ENCODE data around the gene YEATS4.

Gene YEATS4

GRCh38 chr12:69397978-69398377 lies 38.4 kb downstream of the YEATS4 start:
- Histone ChIP-seq H4K8ac (ENCODE audit: low read depth, low read length) (no peak overlapping the region), H3K9me3 (replicated peaks in 1 of 2; ENCODE audit: control insufficient read depth in 2 of 2, insufficient read depth in 1 of 2, low read depth in 1 of 2, low read length in 2 of 2) (peaks cover 2 to 16% of the 10 kb centered on the region in 2 donors), H2BK120ac (ENCODE audit: low read depth, low read length) (no peak overlapping the region), H3K27ac (replicated peaks; ENCODE audit: low read length) (no peak overlapping the region), H3K9ac (ENCODE audit: low read depth, low read length, poor library complexity) (no peak overlapping the region), H3K4me2 (ENCODE audit: insufficient read depth, low read length, poor library complexity, severe bottlenecking) (no peak overlapping the region), H3K18ac (ENCODE audit: low read length) (no peak overlapping the region), H2AFZ (ENCODE audit: low read length) (no peak overlapping the region), H3K27me3 (ENCODE audit: control insufficient read depth in 3 of 3, insufficient read depth in 3 of 3, low read depth in 1 of 3, low read length in 3 of 3) (no peaks in the 10 kb centered on the region), H2AK5ac (ENCODE audit: low read depth, low read length) (no peak overlapping the region), H2BK5ac (ENCODE audit: low read length) (no peak overlapping the region), H2BK12ac (ENCODE audit: low read length) (no peak overlapping the region), H3K23ac (ENCODE audit: low read depth, low read length, poor library complexity) (no peak overlapping the region), H3K4ac (ENCODE audit: low read length) (no peak overlapping the region), H3K14ac (ENCODE audit: low read length) (no peak overlapping the region), H4K91ac (ENCODE audit: low read depth, low read length, poor library complexity) (no peak overlapping the region), H3K4me3 (ENCODE audit: low read length in 2 of 2) (no peak overlapping the region), H3K36me3 (replicated peaks in 1 of 2; ENCODE audit: control insufficient read depth in 2 of 2, insufficient read depth in 2 of 2, low read length in 2 of 2) (peaks cover 0 to 15% of the 10 kb centered on the region in 2 donors), H3K79me1 (ENCODE audit: low read depth, low read length) (no peaks in the 10 kb centered on the region), H3K4me1 (ENCODE audit: control insufficient read depth in 2 of 2, insufficient read depth in 1 of 2, low read depth in 1 of 2, low read length in 2 of 2) (no peaks in the 10 kb centered on the region), H2BK15ac (ENCODE audit: low read length) (no peak overlapping the region)
- no CpG with 5 or more reads among the region's 3 CpGs for WGBS, 2 donors (ENCODE audit: extremely low coverage in 2 of 2, insufficient read length in 2 of 2, insufficient replicate concordance in 1 of 2)
- no peak for DNase-seq (ENCODE audit: low spot score)

- no peak overlapping the region for H2BK12ac ChIP-seq (ENCODE audit: low read length)
- WGBS, 2 donors (ENCODE audit: extremely low coverage in 2 of 2, insufficient read length in 2 of 2, insufficient replicate concordance in 1 of 2), result no CpG with 5 or more reads among the region's 4 CpGs
- H3K27ac ChIP-seq (replicated peaks; ENCODE audit: low read length), result no peak overlapping the region
- no peak overlapping the region for H2BK120ac ChIP-seq (ENCODE audit: low read depth, low read length)
- DNase-seq (ENCODE audit: low spot score), result no peak
- H3K4ac ChIP-seq (ENCODE audit: low read length), result no peak overlapping the region
- no peak overlapping the region for H3K23ac ChIP-seq (ENCODE audit: low read depth, low read length, poor library complexity)
- no peak overlapping the region for H4K8ac ChIP-seq (ENCODE audit: low read depth, low read length)
- H3K9ac ChIP-seq (ENCODE audit: low read depth, low read length, poor library complexity), result no peak overlapping the region
- H3K4me1 ChIP-seq (ENCODE audit: control insufficient read depth in 2 of 2, insufficient read depth in 1 of 2, low read depth in 1 of 2, low read length in 2 of 2), result no peaks in the 10 kb centered on the region
- H4K91ac ChIP-seq (ENCODE audit: low read depth, low read length, poor library complexity), result no peak overlapping the region
- H3K27me3 ChIP-seq (ENCODE audit: control insufficient read depth in 3 of 3, insufficient read depth in 3 of 3, low read depth in 1 of 3, low read length in 3 of 3), result no peaks in the 10 kb centered on the region
- peaks cover 0 to 7% of the 10 kb centered on the region in 2 donors for H3K36me3 ChIP-seq (replicated peaks in 1 of 2; ENCODE audit: control insufficient read depth in 2 of 2, insufficient read depth in 2 of 2, low read length in 2 of 2)
- H3K18ac ChIP-seq (ENCODE audit: low read length), result no peak overlapping the region
- H2BK15ac ChIP-seq (ENCODE audit: low read length), result no peak overlapping the region
- peaks cover 0 to 8% of the 10 kb centered on the region in 2 donors for H3K9me3 ChIP-seq (replicated peaks in 1 of 2; ENCODE audit: control insufficient read depth in 2 of 2, insufficient read depth in 1 of 2, low read depth in 1 of 2, low read length in 2 of 2)
- no peak overlapping the region for H3K4me2 ChIP-seq (ENCODE audit: insufficient read depth, low read length, poor library complexity, severe bottlenecking)
- no peak overlapping the region for H2AK5ac ChIP-seq (ENCODE audit: low read depth, low read length)
- H2BK5ac ChIP-seq (ENCODE audit: low read length), result no peak overlapping the region
- no peak overlapping the region for H3K14ac ChIP-seq (ENCODE audit: low read length)
- no peak overlapping the region for H3K4me3 ChIP-seq (ENCODE audit: low read length in 2 of 2)
- no peak overlapping the region for H2AFZ ChIP-seq (ENCODE audit: low read length)
- no peaks in the 10 kb centered on the region for H3K79me1 ChIP-seq (ENCODE audit: low read depth, low read length)
Observed at GRCh38 chr12:69401940-69402339, 42.4 kb downstream of the YEATS4 start.

- Histone ChIP-seq H2BK5ac (ENCODE audit: low read length) (no peak overlapping the region), H3K27me3 (ENCODE audit: control insufficient read depth in 3 of 3, insufficient read depth in 3 of 3, low read depth in 1 of 3, low read length in 3 of 3) (no peaks in the 10 kb centered on the region), H4K91ac (ENCODE audit: low read depth, low read length, poor library complexity) (no peak overlapping the region), H4K8ac (ENCODE audit: low read depth, low read length) (no peak overlapping the region), H2AFZ (ENCODE audit: low read length) (no peak overlapping the region), H2BK15ac (ENCODE audit: low read length) (no peak overlapping the region), H3K4me1 (ENCODE audit: control insufficient read depth in 2 of 2, insufficient read depth in 1 of 2, low read depth in 1 of 2, low read length in 2 of 2) (no peaks in the 10 kb centered on the region), H3K79me1 (ENCODE audit: low read depth, low read length) (no peaks in the 10 kb centered on the region), H2BK120ac (ENCODE audit: low read depth, low read length) (no peak overlapping the region), H3K9me3 (replicated peaks in 1 of 2; ENCODE audit: control insufficient read depth in 2 of 2, insufficient read depth in 1 of 2, low read depth in 1 of 2, low read length in 2 of 2) (no peaks in the 10 kb centered on the region), H2AK5ac (ENCODE audit: low read depth, low read length) (no peak overlapping the region), H3K4me2 (ENCODE audit: insufficient read depth, low read length, poor library complexity, severe bottlenecking) (no peak overlapping the region), H3K14ac (ENCODE audit: low read length) (no peak overlapping the region), H3K9ac (ENCODE audit: low read depth, low read length, poor library complexity) (no peak overlapping the region), H3K4me3 (ENCODE audit: low read length in 2 of 2) (no peak overlapping the region), H3K36me3 (replicated peaks in 1 of 2; ENCODE audit: control insufficient read depth in 2 of 2, insufficient read depth in 2 of 2, low read length in 2 of 2) (peaks cover 0 to 3% of the 10 kb centered on the region in 2 donors), H3K27ac (replicated peaks; ENCODE audit: low read length) (no peak overlapping the region), H3K4ac (ENCODE audit: low read length) (no peak overlapping the region), H3K23ac (ENCODE audit: low read depth, low read length, poor library complexity) (no peak overlapping the region), H3K18ac (ENCODE audit: low read length) (no peak overlapping the region), H2BK12ac (ENCODE audit: low read length) (no peak overlapping the region)
- no peak for DNase-seq (ENCODE audit: low spot score)
- no CpG with 5 or more reads among the region's 7 CpGs for WGBS, 2 donors (ENCODE audit: extremely low coverage in 2 of 2, insufficient read length in 2 of 2, insufficient replicate concordance in 1 of 2)
Observed at GRCh38 chr12:69404851-69405565, 45.5 kb downstream of the YEATS4 start.

GRCh38 chr12:69405566-69405865 lies 46.0 kb downstream of the YEATS4 start:
- no peak overlapping the region for H2AK5ac ChIP-seq (ENCODE audit: low read depth, low read length)
- H4K8ac ChIP-seq (ENCODE audit: low read depth, low read length), result no peak overlapping the region
- H2BK15ac ChIP-seq (ENCODE audit: low read length), result no peak overlapping the region
- H3K23ac ChIP-seq (ENCODE audit: low read depth, low read length, poor library complexity), result no peak overlapping the region
- no peak overlapping the region for H2BK5ac ChIP-seq (ENCODE audit: low read length)
- no peak overlapping the region for H3K18ac ChIP-seq (ENCODE audit: low read length)
- no peak overlapping the region for H2AFZ ChIP-seq (ENCODE audit: low read length)
- H3K27me3 ChIP-seq (ENCODE audit: control insufficient read depth in 3 of 3, insufficient read depth in 3 of 3, low read depth in 1 of 3, low read length in 3 of 3), result no peaks in the 10 kb centered on the region
- H2BK12ac ChIP-seq (ENCODE audit: low read length), result no peak overlapping the region
- no peak overlapping the region for H2BK120ac ChIP-seq (ENCODE audit: low read depth, low read length)
- no peak for DNase-seq (ENCODE audit: low spot score)
- no peaks in the 10 kb centered on the region for H3K4me1 ChIP-seq (ENCODE audit: control insufficient read depth in 2 of 2, insufficient read depth in 1 of 2, low read depth in 1 of 2, low read length in 2 of 2)
- no peak overlapping the region for H3K4me2 ChIP-seq (ENCODE audit: insufficient read depth, low read length, poor library complexity, severe bottlenecking)
- H3K9ac ChIP-seq (ENCODE audit: low read depth, low read length, poor library complexity), result no peak overlapping the region
- no CpG with 5 or more reads among the region's 4 CpGs for whole genome bisulfite sequencing, 2 donors (ENCODE audit: extremely low coverage in 2 of 2, insufficient read length in 2 of 2, insufficient replicate concordance in 1 of 2)
- H3K9me3 ChIP-seq (replicated peaks in 1 of 2; ENCODE audit: control insufficient read depth in 2 of 2, insufficient read depth in 1 of 2, low read depth in 1 of 2, low read length in 2 of 2), result no peaks in the 10 kb centered on the region
- H3K79me1 ChIP-seq (ENCODE audit: low read depth, low read length), result no peaks in the 10 kb centered on the region
- peaks cover 0 to 5% of the 10 kb centered on the region in 2 donors for H3K36me3 ChIP-seq (replicated peaks in 1 of 2; ENCODE audit: control insufficient read depth in 2 of 2, insufficient read depth in 2 of 2, low read length in 2 of 2)
- H3K4ac ChIP-seq (ENCODE audit: low read length), result no peak overlapping the region
- no peak overlapping the region for H3K27ac ChIP-seq (replicated peaks; ENCODE audit: low read length)
- H3K4me3 ChIP-seq (ENCODE audit: low read length in 2 of 2), result no peak overlapping the region
- H3K14ac ChIP-seq (ENCODE audit: low read length), result no peak overlapping the region
- H4K91ac ChIP-seq (ENCODE audit: low read depth, low read length, poor library complexity), result no peak overlapping the region

All from neuronal stem cell (in vitro differentiated cells).